LNCAP (cell line): ENCODE data around the gene PRRG2.

ENCODE experiments used
- CTCF ChIP-seq: fragments of 450-650 bp; IDR thresholded peaks from 2 replicates; pipeline ENCODE4 v1.5.1; 2017; ENCODE audit warnings: mild to moderate bottlenecking

Gene PRRG2

GRCh38 chr19:49605605-49606004 lies 24.5 kb downstream of the PRRG2 start:
- TF ChIP-seq CTCF = no peak

DNA sequence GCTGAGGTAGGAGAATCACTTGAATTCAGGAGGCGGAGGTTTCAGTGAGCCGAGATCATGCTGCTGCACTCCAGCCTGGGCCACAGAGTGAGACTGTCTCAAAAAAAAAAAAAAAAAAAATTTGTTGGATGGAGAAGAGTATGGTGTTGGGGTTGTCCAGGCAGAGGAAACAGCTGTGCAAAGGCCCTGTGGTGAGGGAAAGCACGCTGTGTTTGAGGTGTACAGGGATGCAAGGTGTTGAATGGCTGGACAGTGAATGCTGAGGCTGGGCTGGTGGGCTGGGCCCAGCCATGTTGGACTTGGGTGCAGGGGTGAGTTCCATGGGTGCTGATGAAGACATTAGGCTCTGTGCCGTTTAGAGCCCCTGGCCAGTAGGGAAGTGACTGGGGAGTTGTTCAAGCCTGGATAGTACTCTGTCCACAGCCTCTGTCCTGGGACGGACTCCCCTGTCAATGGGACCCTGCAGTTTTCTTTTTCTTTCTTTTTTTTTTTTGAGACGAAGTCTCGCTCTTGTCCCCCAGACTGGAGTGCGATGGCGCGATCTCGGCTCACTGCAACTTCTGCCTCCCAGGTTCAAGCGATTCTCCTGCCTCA lies 28.5 kb downstream of the PRRG2 start:
- no peak for TF ChIP-seq CTCF

- TF ChIP-seq CTCF = no peak
Measured at GRCh38 chr19:49613374-49613773, 32.3 kb downstream of the PRRG2 start.

GRCh38 chr19:49614096-49614833 lies 33.1 kb downstream of the PRRG2 start:
- no peak for TF ChIP-seq CTCF

GRCh38 chr19:49615861-49616260 lies 34.7 kb downstream of the PRRG2 start:
- no peak for TF ChIP-seq CTCF

DNA sequence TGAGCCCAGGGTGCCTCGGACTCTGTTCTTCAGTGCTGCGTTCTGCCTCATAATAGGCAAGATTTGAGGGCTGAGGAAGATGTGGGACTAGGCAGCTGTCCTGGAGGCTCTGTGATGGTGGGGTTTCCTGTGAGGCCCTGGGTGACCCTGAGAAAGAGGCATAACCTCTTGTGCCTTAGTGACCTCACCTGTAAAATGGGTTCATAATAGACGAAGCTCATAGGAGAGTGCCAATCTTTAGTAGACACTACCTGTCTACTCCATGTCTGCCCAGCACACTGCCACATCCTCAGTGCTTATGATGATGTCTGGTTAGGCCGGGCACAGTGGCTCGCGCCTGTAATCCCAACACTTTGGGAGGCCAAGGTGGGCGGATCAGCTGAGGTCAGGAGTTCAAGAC lies 35.4 kb downstream of the PRRG2 start:
- TF ChIP-seq CTCF = no peak

- no peak for TF ChIP-seq CTCF
Measured at GRCh38 chr19:49616945-49617344, 35.8 kb downstream of the PRRG2 start.
